Ecto neural progenitor cell (in vitro differentiated cells): ENCODE results near the gene CERKL.

Source experiments
- DNase-seq: peaks from one replicate; pipeline ENCODE4 v3.0.0-alpha.2; 2018; ENCODE audit warnings: low spot score

The CERKL gene

DNA sequence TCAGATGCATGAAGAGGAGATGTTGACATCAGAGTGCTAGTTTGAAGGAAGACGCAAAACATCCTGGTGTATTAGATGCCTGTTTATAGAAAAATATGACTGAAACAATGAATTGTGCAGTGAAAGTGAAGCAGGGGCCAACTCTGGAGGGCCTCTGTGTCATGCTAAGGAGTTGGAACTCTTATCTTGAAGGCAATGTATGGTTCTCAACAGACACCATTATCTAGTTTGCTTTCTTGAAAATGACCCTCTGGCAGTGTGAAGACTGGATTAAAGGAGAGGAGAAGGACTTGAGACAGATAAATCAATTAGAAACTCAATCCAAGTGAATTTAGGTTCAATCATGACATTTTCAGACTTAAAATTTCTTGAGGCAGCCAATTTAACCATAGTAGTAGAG, 136.7 kb downstream of the CERKL start:
- no peak for DNase-seq

- no peak for DNase-seq
These were observed 139.1 kb downstream of the CERKL start for GRCh38 chr2:181517685-181518301.

DNA sequence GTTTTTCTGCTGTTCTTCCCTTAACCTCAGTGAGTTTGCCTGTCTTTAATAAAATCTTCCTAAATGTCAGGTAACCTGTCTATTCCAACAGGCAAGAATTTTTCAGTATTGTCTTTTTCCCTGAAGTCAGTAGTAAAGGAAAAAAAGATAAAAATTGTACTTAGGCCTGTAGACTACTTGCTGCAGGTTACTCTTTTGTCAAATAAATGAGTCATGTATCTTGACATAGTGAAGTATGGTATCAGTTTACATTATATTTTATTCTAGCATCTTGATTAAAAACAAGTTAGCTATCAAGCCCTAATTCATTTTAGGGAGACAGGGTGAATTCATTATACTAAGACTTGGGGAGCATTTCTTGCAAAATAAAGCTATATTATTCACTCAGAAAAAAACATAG, 139.9 kb downstream of the CERKL start:
- DNase-seq = no peak

GRCh38 chr2:181515719-181516118, 141.2 kb downstream of the CERKL start:
- no peak for DNase-seq

DNA sequence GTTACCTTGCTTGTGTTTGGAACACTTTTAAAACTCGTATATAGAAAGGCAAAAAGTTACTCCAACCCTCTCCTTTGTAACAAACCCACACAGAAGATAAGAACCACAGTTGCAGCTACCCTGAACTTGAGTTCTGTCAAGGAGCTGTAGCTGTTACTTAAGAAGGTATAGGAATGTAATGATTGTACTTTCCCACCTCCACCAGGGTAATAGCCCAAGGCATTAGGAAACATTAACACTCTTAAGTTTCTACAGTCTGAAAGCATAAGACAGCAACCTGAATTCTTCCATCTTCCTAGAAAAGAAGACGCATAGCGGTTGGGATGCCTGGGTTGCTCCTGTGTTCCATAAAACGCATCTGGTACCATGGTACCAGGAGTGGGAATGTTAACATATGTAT, 156.7 kb downstream of the CERKL start:
- DNase-seq = no peak

DNA sequence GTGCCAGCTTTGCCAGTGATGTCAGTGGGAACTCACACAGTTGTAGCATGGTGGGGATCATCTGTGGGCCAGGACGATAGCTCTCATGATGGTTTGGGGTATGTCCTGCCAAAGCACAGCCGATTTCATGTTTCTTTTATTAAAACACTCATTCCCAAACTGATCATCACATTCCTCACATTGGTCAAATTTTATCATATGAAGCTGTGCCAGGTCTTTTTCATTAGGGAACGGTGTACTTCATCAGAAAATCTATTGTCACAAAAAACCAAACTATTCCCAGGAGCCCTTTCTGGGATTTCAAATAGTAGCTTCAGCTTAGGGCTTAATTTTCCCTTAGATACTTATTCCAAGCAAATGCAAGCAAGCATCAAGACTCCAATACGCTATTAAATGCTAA, 157.7 kb downstream of the CERKL start:
- DNase-seq = no peak
